Measurements from ENCODE around the gene TAGLN2.

TAGLN2 gene

DNA sequence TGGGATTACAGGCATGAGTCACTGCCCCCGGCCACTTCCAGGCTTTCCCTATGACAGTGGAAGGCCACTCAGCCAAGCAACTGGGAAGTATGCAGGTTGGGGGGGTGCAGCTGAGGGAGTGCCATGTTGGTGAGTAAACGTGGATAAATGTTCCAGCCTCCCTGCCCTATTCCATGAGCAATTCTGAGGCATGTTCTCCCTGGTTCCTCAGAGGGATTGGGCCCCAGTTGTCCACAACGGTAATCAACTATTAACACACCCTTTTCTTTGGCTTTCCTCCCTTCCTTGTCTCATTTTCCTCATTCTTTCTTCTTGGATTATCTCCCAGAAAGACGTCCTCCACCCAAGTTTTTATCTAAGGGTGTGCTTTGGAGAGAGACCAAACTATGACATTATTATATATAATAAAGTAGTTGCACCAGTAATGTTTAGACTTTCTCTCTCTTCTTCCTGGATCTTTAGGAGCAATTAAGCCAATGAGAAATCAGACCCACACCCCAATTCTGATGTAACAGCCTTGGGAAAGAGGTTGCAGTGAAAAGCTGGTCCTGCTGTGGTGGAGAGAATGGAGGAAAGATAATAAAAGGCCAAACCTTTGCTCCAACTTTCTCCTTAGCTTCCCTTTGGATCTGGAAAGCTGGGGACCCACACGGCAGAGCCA lies 35.5 kb upstream of the TAGLN2 start:
- Histone ChIP-seq H3K27ac (ENCODE audit: low read length) (no peak overlapping the region), H3K36me3 (ENCODE audit: control insufficient read depth, insufficient read depth, low read length) (no peaks in the 10 kb centered on the region), H3K4me3 (ENCODE audit: low read length) (no peak overlapping the region), H3K4me1 (ENCODE audit: control insufficient read depth, insufficient read depth, low read length) (no peaks in the 10 kb centered on the region), H3K9me3 (ENCODE audit: control insufficient read depth, insufficient read depth, low read length) (no peaks in the 10 kb centered on the region), H3K27me3 (ENCODE audit: control insufficient read depth, insufficient read depth, low read length) (no peaks in the 10 kb centered on the region)
- no peak for DNase-seq (ENCODE audit: low read depth, low spot score)
- no CpG with 5 or more reads among the region's 5 CpGs for WGBS (ENCODE audit: insufficient coverage, insufficient read length)

DNA sequence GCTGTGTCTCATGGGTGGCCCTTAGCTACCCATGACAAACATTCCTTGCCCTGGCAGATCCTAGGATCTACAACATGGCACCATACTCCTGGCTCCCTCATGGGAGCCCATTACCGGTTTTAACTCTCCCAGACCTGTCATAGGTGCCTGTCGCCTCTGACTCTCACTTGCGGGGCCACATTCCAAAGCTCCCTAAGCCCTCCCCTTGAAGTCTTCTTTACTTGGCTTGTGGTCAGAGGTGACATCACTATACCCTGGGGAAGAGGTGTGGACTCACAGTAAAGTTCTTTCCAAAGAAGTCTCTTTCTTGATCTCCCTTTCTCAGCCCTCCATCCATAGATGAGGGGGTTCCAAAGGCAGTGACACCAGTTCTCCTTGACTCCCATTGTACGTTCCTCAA lies 34.1 kb upstream of the TAGLN2 start:
- no CpG with 5 or more reads among the region's 4 CpGs for WGBS (ENCODE audit: insufficient coverage, insufficient read length)
- no peak overlapping the region for H3K27ac ChIP-seq (ENCODE audit: low read length)

DNA sequence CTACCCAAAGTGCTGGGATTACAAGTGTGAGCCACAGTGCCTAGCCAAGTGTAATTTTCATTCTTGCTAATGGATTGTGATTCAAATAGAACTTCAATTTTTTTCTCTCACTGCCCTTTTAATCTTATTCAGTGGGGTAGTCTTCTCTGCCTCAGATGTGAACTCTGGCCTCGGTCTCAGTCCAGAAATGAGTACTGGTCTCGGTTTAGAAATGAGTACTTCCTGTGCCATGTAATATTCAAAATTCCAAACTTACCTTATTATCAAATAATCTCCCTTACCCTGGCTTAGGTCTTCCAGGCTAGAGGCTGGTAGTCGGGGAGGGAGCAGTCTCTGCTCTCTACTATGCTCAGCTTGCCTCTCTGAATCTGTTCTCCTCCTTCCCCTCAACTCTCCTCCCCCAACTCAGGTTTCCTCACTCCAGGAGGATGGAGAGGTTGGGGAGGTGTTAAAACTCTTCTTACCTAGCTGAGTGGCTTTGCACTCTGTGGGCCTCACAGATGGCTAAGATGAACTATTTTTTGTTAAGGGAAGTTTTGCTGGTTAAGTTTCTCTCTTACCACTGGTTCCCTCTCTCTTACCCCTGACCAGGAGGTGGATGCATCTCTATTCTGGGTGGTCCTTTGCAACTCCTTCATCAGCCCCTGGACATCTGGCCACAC lies 33.5 kb upstream of the TAGLN2 start:
- no peak overlapping the region for H3K4me3 ChIP-seq (ENCODE audit: low read length)
- H3K27ac ChIP-seq (ENCODE audit: low read length), result no peak overlapping the region
- WGBS (ENCODE audit: insufficient coverage, insufficient read length), result no CpG with 5 or more reads among the region's 3 CpGs

More for the DNA sequence above, 34.1 kb upstream of the TAGLN2 start:
- H3K4me3 ChIP-seq (ENCODE audit: low read length), result no peak overlapping the region
- DNase-seq (ENCODE audit: low read depth, low spot score), result no peak
- H3K27me3 ChIP-seq (ENCODE audit: control insufficient read depth, insufficient read depth, low read length), result no peaks in the 10 kb centered on the region
- H3K4me1 ChIP-seq (ENCODE audit: control insufficient read depth, insufficient read depth, low read length), result no peaks in the 10 kb centered on the region
- H3K9me3 ChIP-seq (ENCODE audit: control insufficient read depth, insufficient read depth, low read length), result no peaks in the 10 kb centered on the region; the same call in 1 of the 2 replicates
- H3K36me3 ChIP-seq (ENCODE audit: control insufficient read depth, insufficient read depth, low read length), result no peaks in the 10 kb centered on the region

DNA sequence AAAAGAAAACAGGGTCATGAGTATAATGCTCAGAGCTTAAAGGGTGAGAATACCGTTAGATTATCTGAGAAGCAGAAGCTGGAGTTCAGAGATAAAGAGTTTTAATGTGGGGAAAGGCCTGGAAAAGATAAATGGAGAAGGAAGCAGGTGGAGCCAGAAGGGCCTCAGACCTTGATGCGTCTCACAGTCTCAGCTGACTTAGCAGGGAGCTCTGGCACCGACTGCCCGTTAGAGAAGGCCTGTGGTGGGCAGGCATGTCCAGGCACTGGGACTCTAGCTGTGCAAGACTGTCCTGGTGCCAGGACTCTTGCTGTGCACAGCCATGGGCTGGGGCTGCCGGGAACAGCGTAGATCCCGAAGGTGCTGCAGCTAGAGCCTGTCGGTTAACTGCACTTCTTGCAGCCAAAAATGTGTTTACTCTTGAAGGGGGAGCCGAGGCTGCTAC lies 32.5 kb upstream of the TAGLN2 start:
- no peaks in the 10 kb centered on the region for H3K4me1 ChIP-seq (ENCODE audit: control insufficient read depth, insufficient read depth, low read length)
- H3K9me3 ChIP-seq (ENCODE audit: control insufficient read depth, insufficient read depth, low read length), result no peaks in the 10 kb centered on the region; the same call in 1 of the 2 replicates
- no peaks in the 10 kb centered on the region for H3K36me3 ChIP-seq (ENCODE audit: control insufficient read depth, insufficient read depth, low read length)
- no peak overlapping the region for H3K27ac ChIP-seq (ENCODE audit: low read length)
- no CpG with 5 or more reads among the region's 9 CpGs for WGBS (ENCODE audit: insufficient coverage, insufficient read length)
- DNase-seq (ENCODE audit: low read depth, low spot score), result no peak
- H3K27me3 ChIP-seq (ENCODE audit: control insufficient read depth, insufficient read depth, low read length), result no peaks in the 10 kb centered on the region
- no peak overlapping the region; the same call in 1 of the 2 replicates for H3K4me3 ChIP-seq (ENCODE audit: low read length)

More for the DNA sequence above, 33.5 kb upstream of the TAGLN2 start:
- no peaks in the 10 kb centered on the region for H3K27me3 ChIP-seq (ENCODE audit: control insufficient read depth, insufficient read depth, low read length)
- no peaks in the 10 kb centered on the region; the same call in 1 of the 2 replicates for H3K9me3 ChIP-seq (ENCODE audit: control insufficient read depth, insufficient read depth, low read length)
- no peaks in the 10 kb centered on the region for H3K36me3 ChIP-seq (ENCODE audit: control insufficient read depth, insufficient read depth, low read length)
- H3K4me1 ChIP-seq (ENCODE audit: control insufficient read depth, insufficient read depth, low read length), result no peaks in the 10 kb centered on the region
- DNase-seq (ENCODE audit: low read depth, low spot score), result no peak

DNA sequence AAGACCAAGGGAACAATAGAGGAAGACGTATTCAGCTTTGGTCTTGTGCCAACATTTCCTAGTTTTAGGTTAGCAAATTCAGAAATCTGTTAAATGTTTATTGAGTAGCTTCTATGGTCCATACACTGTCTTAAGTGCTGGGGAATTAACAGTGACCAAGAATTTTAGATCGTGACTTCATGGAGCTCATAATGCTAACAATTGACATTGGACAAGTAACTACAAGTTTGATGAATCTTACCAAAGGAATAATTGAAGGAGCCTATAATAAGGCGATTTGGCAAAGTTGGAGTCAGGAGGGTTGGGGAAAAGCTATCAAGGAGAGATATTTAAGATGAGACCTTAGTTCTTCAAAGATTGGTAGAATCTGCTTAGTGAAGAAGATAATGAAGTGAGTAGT lies 30.1 kb upstream of the TAGLN2 start:
- no peak overlapping the region for H3K27ac ChIP-seq (ENCODE audit: low read length)
- no peaks in the 10 kb centered on the region for H3K4me1 ChIP-seq (ENCODE audit: control insufficient read depth, insufficient read depth, low read length)
- H3K36me3 ChIP-seq (ENCODE audit: control insufficient read depth, insufficient read depth, low read length), result no peaks in the 10 kb centered on the region
- no CpG with 5 or more reads among the region's 3 CpGs for WGBS (ENCODE audit: insufficient coverage, insufficient read length)
- DNase-seq (ENCODE audit: low read depth, low spot score), result no peak
- H3K9me3 ChIP-seq (ENCODE audit: control insufficient read depth, insufficient read depth, low read length), result no peaks in the 10 kb centered on the region; the same call in 1 of the 2 replicates
- H3K4me3 ChIP-seq (ENCODE audit: low read length), result no peak overlapping the region
- H3K27me3 ChIP-seq (ENCODE audit: control insufficient read depth, insufficient read depth, low read length), result no peaks in the 10 kb centered on the region

DNA sequence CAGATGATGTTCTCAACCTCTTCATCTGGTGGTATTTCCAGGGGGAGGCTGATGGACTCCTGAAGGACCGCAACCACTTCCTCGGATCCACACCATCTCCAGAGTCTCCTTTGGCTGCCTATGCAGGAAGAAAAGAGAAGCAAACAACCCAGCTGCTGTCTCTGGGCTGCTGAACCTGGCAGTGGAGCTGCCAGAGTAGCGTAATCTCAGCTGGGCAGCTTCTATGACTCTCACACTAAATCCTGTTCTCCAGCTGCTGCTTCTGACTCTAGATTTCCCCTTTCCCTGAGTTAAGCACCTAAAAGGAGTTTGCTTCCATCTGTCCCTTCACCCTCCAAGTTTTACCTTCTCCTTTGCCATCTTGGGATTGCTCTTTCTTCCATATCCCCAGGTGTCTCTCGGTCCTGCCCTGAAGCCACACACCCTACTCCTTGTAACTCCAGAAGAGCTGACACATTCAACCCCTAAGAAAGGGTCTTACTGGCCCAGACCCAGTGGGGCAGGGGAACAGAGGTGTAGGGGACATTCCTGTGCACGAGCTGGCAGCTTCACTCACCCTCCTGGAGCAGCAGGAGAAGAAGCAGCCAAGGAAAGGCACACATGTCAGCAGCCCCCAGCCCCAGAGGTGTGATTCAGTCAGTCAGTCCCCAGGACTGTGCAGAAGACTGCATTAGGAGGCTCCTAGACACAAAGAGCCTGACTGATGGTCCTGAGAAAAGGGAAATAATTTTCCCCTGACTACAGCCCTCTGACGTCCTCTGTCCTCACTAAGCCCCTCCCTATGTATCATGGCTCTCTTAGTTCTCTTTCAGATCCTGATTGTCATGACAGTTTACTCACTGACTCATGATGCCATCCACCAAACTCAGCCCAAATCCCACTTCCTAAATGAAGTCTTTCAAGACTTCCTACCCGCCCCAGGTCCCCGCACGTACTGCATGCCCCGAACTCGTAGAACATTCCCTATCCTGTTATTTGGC lies 28.5 kb upstream of the TAGLN2 start, which contains the start of gene SLAMF9:
Gene SLAMF9 (minus strand): TSS at position 702 of the 980 bp plus-strand sequence. CDS start 100 bp downstream, at position 602.
- no CpG with 5 or more reads among the region's 11 CpGs for WGBS (ENCODE audit: insufficient coverage, insufficient read length)
- H3K27me3 ChIP-seq (ENCODE audit: control insufficient read depth, insufficient read depth, low read length), result no peaks in the 10 kb centered on the region
- no peak within 1 kb of the TSS for H3K4me3 ChIP-seq (ENCODE audit: low read length)
- H3K27ac ChIP-seq (ENCODE audit: low read length), result no peak within 1 kb of the TSS
- no peak for DNase-seq (ENCODE audit: low read depth, low spot score)
- H3K9me3 ChIP-seq (ENCODE audit: control insufficient read depth, insufficient read depth, low read length), result no peaks in the 10 kb centered on the region; the same call in 1 of the 2 replicates
- no peaks in the 10 kb centered on the region for H3K4me1 ChIP-seq (ENCODE audit: control insufficient read depth, insufficient read depth, low read length)
- H3K36me3 ChIP-seq (ENCODE audit: control insufficient read depth, insufficient read depth, low read length), result no peaks in the 10 kb centered on the region

DNA sequence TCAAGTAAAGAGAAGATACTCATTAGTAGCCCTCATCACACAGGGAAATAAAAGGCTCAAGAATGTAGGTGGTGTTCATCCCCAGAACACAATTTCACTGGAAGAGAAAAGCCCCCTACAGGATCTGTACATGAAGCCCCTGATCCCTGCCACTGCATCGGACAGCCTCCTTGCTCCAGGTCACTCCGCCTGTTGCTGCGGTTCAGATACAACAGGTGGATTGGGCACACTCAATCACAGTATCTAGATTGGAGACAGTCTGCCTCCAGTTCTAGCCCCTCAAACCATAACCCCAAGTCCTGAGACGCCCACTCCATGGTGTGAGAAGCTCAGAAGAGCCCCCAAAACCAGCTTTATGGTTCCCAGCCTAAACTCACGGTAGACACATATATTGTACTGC lies 27.6 kb upstream of the TAGLN2 start:
- no CpG with 5 or more reads among the region's 5 CpGs for WGBS (ENCODE audit: insufficient coverage, insufficient read length)
- H3K27me3 ChIP-seq (ENCODE audit: control insufficient read depth, insufficient read depth, low read length), result no peaks in the 10 kb centered on the region
- no peaks in the 10 kb centered on the region for H3K36me3 ChIP-seq (ENCODE audit: control insufficient read depth, insufficient read depth, low read length)
- no peaks in the 10 kb centered on the region; the same call in 1 of the 2 replicates for H3K9me3 ChIP-seq (ENCODE audit: control insufficient read depth, insufficient read depth, low read length)
- H3K4me3 ChIP-seq (ENCODE audit: low read length), result no peak overlapping the region
- H3K4me1 ChIP-seq (ENCODE audit: control insufficient read depth, insufficient read depth, low read length), result no peaks in the 10 kb centered on the region
- no peak overlapping the region for H3K27ac ChIP-seq (ENCODE audit: low read length)
- no peak for DNase-seq (ENCODE audit: low read depth, low spot score)

DNA sequence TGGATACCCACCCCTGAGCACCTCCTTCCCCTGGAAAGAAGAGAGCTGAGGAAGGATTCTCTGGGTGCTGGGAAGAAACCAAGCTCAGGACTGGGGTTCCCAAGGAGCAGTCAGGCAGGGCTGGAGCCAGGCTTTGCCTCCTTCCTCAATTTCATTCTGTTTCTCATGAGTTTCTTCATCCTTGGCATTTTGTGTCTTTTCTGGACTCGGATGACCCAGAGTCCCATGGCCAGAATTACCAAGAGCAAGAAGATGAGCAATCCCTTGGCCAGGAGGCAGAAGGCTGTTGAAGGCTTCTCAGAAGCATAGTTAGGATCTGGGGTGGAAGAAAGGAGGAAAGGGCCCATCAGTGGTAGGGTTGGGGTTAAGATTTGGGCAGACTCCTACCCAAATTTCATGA lies 26.2 kb upstream of the TAGLN2 start:
- Histone ChIP-seq H3K4me1 (ENCODE audit: control insufficient read depth, insufficient read depth, low read length) (no peaks in the 10 kb centered on the region), H3K9me3 (ENCODE audit: control insufficient read depth, insufficient read depth, low read length) (no peaks in the 10 kb centered on the region; the same call in 1 of the 2 replicates), H3K27me3 (ENCODE audit: control insufficient read depth, insufficient read depth, low read length) (no peaks in the 10 kb centered on the region), H3K27ac (ENCODE audit: low read length) (no peak overlapping the region), H3K4me3 (ENCODE audit: low read length) (no peak overlapping the region), H3K36me3 (ENCODE audit: control insufficient read depth, insufficient read depth, low read length) (no peaks in the 10 kb centered on the region)
- WGBS (ENCODE audit: insufficient coverage, insufficient read length), result no CpG with 5 or more reads among the region's 1 CpG
- no peak for DNase-seq (ENCODE audit: low read depth, low spot score)

DNA sequence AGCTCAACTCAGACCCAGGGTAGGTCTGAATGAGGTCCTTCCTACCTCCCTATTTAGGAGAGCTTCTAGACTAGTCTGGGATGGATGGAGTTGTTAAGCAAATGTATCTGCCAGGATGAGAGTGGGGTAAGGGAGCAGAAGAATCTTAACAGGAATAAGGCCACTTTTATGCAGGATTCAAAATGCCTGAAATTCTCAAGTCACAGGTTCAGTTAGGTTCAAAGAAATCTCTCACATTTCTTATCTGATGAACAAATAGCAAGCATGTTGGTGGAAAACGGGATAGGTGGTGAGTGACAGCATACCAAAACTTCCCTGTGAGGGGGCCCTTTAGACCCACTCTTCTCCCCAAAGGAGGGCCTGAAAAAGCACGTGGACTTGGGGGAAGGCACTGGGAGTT lies 25.7 kb upstream of the TAGLN2 start:
- DNase-seq (ENCODE audit: low read depth, low spot score), result no peak
- H3K4me1 ChIP-seq (ENCODE audit: control insufficient read depth, insufficient read depth, low read length), result peaks cover 3% of the 10 kb centered on the region; the same call in 1 of the 2 replicates
- no peaks in the 10 kb centered on the region; the same call in 1 of the 2 replicates for H3K9me3 ChIP-seq (ENCODE audit: control insufficient read depth, insufficient read depth, low read length)
- H3K36me3 ChIP-seq (ENCODE audit: control insufficient read depth, insufficient read depth, low read length), result no peaks in the 10 kb centered on the region
- H3K27ac ChIP-seq (ENCODE audit: low read length), result no peak overlapping the region
- no peak overlapping the region for H3K4me3 ChIP-seq (ENCODE audit: low read length)
- WGBS (ENCODE audit: insufficient coverage, insufficient read length), result no CpG with 5 or more reads among the region's 2 CpGs
- no peaks in the 10 kb centered on the region for H3K27me3 ChIP-seq (ENCODE audit: control insufficient read depth, insufficient read depth, low read length)

DNA sequence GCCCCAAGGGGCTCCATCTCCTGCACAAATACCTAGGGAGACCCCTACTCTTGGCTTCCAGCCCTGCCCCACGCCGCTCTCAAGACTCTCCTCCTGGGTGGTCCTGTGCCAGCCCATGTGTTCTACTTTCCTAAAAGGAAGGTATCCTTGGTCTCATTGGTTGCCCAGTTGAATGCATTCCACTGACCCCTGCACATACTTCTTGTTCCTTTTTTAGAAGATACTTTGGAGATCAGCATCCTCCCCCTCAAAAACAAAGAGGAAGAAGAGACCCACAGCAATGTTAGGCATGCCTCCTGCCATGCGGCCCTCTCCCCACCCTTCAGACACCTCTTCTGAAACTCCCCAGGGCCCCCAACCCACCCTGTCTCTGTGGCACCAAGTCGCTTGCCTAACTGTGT lies 24.7 kb upstream of the TAGLN2 start:
- no peak for DNase-seq (ENCODE audit: low read depth, low spot score)

More for the DNA sequence above, 24.7 kb upstream of the TAGLN2 start:
- Histone ChIP-seq H3K4me1 (ENCODE audit: control insufficient read depth, insufficient read depth, low read length) (peaks cover 3% of the 10 kb centered on the region; the same call in 1 of the 2 replicates), H3K4me3 (ENCODE audit: low read length) (no peak overlapping the region), H3K27me3 (ENCODE audit: control insufficient read depth, insufficient read depth, low read length) (no peaks in the 10 kb centered on the region), H3K36me3 (ENCODE audit: control insufficient read depth, insufficient read depth, low read length) (no peaks in the 10 kb centered on the region), H3K27ac (ENCODE audit: low read length) (no peak overlapping the region), H3K9me3 (ENCODE audit: control insufficient read depth, insufficient read depth, low read length) (no peaks in the 10 kb centered on the region)
- WGBS (ENCODE audit: insufficient coverage, insufficient read length), result no CpG with 5 or more reads among the region's 4 CpGs

All from iPS DF 6.9 (cell line).